HG03571 (cell line): ENCODE data around the gene CACNA2D4.
"Not testable (repeated sequence)": the region's sequence is repeated elsewhere in the genome, so short reads cannot be mapped to it uniquely, and the experiment has no call there.

ENCODE experiments used
- ATAC-seq: cut with Tn5 transposase; IDR thresholded peaks from one replicate; pipeline ENCODE4 v1.9.1; 2021; ENCODE audit not compliant: unreplicated experiment

CACNA2D4 gene, protein sequence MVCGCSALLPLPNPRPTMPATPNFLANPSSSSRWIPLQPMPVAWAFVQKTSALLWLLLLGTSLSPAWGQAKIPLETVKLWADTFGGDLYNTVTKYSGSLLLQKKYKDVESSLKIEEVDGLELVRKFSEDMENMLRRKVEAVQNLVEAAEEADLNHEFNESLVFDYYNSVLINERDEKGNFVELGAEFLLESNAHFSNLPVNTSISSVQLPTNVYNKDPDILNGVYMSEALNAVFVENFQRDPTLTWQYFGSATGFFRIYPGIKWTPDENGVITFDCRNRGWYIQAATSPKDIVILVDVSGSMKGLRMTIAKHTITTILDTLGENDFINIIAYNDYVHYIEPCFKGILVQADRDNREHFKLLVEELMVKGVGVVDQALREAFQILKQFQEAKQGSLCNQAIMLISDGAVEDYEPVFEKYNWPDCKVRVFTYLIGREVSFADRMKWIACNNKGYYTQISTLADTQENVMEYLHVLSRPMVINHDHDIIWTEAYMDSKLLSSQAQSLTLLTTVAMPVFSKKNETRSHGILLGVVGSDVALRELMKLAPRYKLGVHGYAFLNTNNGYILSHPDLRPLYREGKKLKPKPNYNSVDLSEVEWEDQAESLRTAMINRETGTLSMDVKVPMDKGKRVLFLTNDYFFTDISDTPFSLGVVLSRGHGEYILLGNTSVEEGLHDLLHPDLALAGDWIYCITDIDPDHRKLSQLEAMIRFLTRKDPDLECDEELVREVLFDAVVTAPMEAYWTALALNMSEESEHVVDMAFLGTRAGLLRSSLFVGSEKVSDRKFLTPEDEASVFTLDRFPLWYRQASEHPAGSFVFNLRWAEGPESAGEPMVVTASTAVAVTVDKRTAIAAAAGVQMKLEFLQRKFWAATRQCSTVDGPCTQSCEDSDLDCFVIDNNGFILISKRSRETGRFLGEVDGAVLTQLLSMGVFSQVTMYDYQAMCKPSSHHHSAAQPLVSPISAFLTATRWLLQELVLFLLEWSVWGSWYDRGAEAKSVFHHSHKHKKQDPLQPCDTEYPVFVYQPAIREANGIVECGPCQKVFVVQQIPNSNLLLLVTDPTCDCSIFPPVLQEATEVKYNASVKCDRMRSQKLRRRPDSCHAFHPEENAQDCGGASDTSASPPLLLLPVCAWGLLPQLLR

DNA sequence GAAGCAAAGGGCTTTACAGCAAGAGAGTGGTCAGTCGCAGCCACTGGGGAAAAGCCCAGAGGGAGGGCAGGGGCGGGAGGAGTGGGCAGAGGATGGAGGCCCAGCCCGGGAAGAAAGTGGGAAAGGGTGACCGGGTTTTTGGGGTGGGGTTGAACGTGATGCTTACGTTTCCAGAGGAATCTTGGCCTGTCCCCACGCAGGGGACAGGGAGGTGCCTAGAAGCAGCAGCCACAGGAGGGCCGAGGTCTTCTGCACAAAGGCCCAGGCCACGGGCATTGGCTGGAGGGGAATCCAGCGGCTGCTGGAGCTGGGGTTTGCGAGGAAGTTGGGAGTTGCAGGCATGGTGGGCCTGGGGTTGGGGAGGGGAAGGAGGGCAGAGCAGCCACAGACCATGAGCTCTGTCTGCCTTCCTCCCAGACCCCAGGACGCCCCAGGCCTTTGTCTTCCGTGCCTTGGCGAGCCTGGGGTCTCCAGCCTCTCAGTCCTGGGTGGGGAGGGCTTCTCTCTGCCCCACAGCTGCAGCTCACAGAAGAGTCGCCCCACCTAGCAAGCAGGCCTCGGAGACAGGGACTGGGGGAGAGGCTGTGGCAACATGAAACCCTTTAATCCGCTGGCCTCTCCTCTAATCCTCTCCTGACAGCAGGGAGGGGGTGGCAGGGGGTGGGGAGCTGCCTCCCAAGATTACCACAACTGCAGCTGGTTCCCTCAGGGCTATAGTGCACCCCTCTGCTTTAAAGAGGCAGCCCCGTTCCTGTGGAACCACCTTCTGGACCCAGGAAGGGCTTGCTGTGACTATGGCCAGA is at the start of gene CACNA2D4:
Gene CACNA2D4 (minus strand): TSS at position 572 of the 803 bp plus-strand sequence. CDS start 179 bp downstream, at position 393.
- ATAC-seq: no peak

DNA sequence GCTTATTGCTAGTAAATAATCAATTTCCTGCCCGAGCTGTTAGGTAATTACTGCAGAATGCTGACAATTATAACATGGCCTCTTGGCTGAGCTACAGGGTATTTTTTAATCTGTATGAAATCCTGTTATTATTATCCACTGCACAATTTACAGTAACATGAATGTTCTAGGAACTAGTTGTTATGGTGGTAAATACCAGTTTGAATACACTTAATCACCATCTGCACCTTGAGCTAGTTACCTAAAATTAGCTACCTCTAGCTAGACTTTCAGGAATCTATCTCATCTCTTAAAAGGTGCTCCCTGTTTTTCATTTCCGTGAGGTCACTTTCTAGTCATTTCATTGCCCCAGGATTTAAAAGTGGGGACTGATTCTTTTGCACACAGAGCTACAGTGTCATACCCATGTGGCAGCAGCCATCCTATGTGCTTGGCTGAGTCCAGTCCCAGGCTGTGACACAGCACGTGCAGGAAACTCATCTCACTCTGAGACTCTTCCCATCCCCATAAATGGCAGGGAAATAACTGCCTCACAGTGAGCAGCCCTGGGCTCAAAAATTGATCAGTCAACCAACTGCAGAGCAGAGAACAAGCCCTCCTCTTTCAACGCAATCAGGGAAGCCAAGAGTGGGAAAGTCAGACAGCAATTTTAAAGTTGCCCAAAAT is 48.2 kb upstream of the CACNA2D4 start:
- ATAC-seq: no peak

- no peak for ATAC-seq
Measured at GRCh38 chr12:1965916-1966315, 47.5 kb upstream of the CACNA2D4 start.

DNA sequence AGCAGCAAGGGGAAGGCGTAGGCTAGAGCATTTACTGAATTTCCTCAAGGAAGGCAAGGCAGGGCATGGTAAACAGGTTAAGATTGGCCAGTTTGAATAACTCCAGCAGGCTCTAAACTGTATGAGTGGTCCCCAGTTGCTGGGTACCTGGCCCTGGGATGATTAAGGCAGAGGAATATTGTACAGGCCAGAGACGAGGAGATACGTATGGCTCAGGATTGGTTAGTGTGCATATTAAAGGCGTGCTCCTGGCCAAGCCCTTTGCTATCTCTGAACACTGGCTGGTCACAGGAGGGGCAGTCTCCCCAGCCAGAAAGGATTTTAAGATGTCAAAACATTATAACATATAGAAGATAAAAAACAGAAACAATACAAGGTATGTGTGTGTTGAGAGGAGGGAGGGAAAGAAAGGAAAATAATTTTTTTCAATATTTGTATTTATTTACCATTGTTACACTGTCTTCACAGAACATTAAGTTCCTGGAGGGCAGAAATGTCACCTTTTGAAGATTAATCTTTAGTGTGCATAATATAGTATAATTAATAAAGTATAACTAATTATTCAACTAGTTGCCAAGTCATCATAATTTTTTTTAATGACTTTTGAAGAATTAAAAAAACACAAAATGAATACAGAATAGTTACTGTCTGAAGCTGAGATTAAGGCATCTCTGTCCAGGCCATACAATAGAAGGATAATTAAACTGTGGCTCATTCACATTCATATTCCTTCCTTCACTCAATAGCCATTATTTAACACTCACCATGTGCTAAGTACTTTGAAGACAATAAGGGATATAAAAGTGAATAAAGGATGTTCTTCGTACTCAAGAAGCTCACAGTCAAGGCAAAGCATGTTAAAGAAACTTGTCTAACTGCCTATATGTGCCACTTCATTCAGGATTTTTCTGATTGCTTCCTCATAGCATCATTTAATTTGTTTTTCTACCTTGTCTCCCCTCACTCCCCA is 43.9 kb upstream of the CACNA2D4 start:
- ATAC-seq: no peak

DNA sequence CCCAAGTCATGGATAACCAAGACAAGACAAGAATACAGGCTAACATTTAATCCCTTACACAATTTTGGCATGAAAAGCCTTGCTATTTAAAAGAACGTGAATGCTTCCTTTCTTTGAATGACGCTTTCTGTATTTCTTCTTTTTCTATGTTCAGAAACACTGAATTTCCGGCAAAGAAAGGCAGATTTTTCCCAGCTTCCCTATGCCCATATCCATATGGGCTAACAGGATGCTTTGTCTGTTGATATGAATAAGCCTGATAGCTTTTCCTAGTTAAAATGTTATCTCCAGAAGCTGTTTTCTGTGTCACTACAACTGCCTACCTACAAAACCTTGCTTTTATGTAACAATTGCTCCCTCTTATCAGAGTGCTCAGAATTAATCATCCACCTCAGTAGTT is 38.3 kb upstream of the CACNA2D4 start:
- no peak for ATAC-seq

DNA sequence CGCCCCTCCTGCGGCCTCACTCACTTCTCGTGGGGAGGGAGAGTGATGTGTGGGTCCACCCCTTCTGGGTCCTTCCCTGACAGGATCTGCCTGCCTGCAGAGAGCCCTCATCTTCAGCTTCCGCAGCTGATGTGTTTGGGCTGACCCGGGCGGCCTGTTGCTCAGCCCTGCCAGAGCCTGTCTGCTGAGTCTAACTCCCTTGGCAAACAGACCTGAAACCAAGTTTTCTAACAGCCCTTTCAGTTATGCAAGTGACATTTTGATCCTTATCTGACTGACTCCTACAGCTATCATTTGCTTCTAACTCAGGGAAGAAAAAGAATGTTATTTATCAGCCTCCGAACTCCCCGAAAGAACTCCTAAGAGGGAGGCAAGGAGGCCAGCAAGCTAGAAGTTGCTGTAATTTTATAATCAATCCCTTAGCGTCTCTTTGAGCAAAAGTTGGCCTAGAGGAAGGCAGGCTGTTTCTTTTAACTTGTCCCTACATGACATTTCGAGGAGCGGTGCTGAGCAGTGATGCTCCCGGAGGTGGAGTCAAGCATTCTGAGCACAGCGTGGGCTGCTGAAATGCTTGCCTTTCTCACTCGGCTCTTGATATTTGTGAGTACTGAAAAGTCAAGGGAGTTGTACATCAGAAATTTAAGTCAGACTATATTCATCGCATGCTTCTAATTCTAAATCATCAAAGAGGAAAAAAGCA is 31.5 kb upstream of the CACNA2D4 start:
- ATAC-seq: no peak

DNA sequence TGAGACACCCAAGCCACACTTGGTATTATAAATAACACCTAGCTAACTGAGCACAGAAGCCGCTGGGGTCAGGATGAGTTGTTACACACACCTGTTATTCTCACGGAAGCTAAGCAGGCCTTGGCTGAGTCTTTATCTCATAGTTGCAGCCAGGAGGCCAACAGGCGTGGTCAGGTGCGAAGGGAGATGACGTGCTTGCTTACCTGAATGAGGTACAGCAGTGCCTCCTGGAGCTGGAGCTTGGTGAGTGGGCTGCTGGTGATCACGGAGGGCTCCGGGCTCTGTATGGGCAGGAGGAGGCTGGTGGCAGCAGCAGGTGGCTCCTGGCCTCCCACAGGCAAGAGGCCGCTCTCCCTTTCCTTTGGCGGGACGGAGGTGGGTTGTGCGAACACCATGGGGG is 30.4 kb upstream of the CACNA2D4 start:
- ATAC-seq: no peak

DNA sequence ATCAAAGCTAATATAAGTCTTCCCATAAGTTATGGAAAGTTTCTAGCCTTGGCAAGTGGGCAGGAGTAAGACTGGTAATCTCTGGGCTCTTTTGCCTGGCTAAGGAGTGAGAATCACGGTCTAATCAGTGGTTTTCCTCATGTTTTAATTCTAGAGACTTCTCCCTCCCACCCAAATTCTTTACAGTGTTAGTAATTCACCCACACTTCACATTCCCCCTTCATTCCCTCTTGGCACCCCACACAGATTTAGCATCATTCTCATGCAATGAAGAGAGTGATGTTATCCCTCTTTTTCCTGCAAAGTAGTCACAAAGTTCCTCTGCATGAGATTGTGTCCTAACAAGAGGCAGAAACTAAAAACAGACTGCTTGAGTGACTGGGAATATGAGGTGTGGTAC is 28.6 kb upstream of the CACNA2D4 start:
- ATAC-seq: no peak

DNA sequence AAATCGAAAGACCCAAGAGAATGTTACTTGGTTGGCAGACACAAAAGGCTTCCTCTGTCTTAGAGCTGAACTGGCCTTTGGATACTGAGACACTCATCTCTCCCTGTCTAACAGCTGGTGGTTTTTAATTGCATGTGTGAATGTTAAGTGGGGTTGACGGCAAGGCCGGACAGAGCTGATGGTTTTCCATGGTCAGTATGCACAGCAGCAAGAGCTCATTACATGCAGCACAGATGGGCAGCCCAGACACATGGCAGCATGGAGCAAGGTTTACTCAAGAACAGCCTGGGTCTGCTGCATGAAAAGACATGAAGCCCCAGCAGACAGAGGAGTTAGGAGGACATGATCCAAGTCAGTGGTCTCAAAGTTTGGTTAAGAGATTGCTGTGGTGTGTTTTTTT is 27.8 kb upstream of the CACNA2D4 start:
- ATAC-seq: no peak

GRCh38 chr12:1945502-1945901 is 27.1 kb upstream of the CACNA2D4 start:
- ATAC-seq: not testable (repeated sequence)

GRCh38 chr12:1939801-1940607 is 21.6 kb upstream of the CACNA2D4 start:
- no peak for ATAC-seq

GRCh38 chr12:1939331-1939730 is 20.9 kb upstream of the CACNA2D4 start:
- ATAC-seq: no peak

- ATAC-seq: no peak
Measured at GRCh38 chr12:1937481-1938224, 19.2 kb upstream of the CACNA2D4 start.

DNA sequence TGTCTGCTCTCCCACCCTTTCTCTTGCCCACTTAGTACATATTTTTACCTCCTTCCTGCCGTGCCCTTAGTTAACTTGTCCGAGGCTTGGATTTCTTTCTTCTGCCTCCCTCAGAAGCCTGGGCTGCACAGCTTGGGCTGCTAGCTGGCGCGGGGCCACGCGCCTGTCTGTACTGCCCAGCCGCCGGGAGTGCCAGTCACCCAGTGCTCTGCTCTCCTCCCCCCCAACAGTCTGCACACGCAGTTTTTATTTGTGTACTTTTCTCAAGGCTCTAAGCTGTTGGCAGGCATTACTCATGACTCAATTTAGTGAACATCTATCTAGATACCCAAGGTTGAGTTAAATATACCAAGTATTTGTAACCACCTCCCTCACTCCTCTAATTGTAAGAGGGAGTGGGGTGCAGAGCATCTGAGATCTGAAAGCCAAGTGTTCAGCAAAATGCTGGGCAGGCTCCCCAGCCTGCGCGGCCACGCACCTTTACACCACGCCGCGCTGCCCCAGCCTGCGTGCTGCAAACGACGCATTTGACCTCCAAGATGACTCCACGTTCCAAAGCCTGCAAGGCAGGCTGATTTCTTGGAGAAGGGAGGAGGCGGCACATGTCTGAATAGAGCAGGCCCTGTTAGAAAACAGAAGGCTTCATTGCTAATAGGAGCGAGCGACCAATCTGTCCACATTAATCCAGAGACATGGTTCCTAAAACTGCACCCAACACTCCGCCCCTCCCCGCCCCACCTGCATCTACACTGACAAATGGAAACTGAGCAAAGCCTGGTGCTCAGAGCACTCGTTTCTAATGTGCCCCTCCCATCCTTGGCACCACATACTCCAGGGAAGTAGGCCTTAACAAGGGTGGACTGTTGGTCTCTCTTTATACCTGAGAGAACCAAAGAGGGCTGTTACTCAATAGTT is 18.2 kb upstream of the CACNA2D4 start:
- no peak for ATAC-seq

GRCh38 chr12:1935700-1936378 is 17.4 kb upstream of the CACNA2D4 start:
- ATAC-seq: no peak
